Stomach (tissue), 9 donors: Measurements from ENCODE around the gene NOC2L. TPM values are rescaled to one million over a fixed set of nuclear protein-coding genes. Genes with fewer than 3 reads are reported as not detected.

Experiments used
- DNase-seq, 2 donors: peaks; one replicate each; pipeline versions ENCODE4 v3.0.0 to v3.0.0-alpha.2; 2013 to 2019
- H3K27ac ChIP-seq, 5 donors: fragments of 200-600 bp in 4 of 5; sonication (generic) in 4 of 5; one replicate each; pipeline ENCODE4 v1.5.1; 2013 to 2019; ENCODE audit warnings: mild to moderate bottlenecking in 1 of 5, moderate library complexity in 1 of 5
- H3K27me3 ChIP-seq, 3 donors: fragments of 200-600 bp; sonication (generic); one replicate each; pipeline ENCODE4 v1.5.1; 2017 to 2019; ENCODE audit warnings: mixed run types in 1 of 3
- H3K36me3 ChIP-seq, 4 donors: fragments of 200-600 bp; sonication (generic); 1 replicate in 3 of 4; 2 replicates in 1 of 4; pipeline ENCODE4 v1.5.1; 2016 to 2019
- H3K4me1 ChIP-seq, 4 donors: fragments of 200-600 bp; sonication (generic); one replicate each; pipeline ENCODE4 v1.5.1; 2016 to 2019
- H3K4me3 ChIP-seq, 4 donors: fragments of 200-600 bp; sonication (generic) in 3 of 4; one replicate each; pipeline ENCODE4 v1.5.1; 2016 to 2019; ENCODE audit warnings: mild to moderate bottlenecking in 1 of 4
- H3K9me3 ChIP-seq, 4 donors: fragments of 200-600 bp; sonication (generic); one replicate each; pipeline ENCODE4 v1.5.1; 2016 to 2019
- CTCF ChIP-seq, 7 experiments: fragments of 450-650 bp in 4 of 7; fragments of 200-600 bp in 3 of 7; sonication (generic) in 3 of 7; IDR thresholded peaks; one replicate each; pipeline ENCODE4 v1.5.1; 2016 to 2019; ENCODE audit warnings: antibody characterized with exemption in 7 of 7, control low read depth in 2 of 7, mild to moderate bottlenecking in 1 of 7
- EP300 ChIP-seq: sonication (generic); formaldehyde crosslinking; IDR thresholded peaks from one replicate; pipeline ENCODE4 v1.6.1; 2017; ENCODE audit warnings: antibody characterized with exemption
- POLR2A ChIP-seq, 4 donors: fragments of 450-650 bp; IDR thresholded peaks; one replicate each; pipeline ENCODE4 v1.6.1; 2016; ENCODE audit warnings: antibody characterized with exemption in 4 of 4, control low read depth in 2 of 4, mild to moderate bottlenecking in 1 of 4, moderate library complexity in 1 of 4
- POLR2AphosphoS5 ChIP-seq, 3 donors: sonication (generic); formaldehyde crosslinking; IDR thresholded peaks; one replicate each; pipeline ENCODE4 v1.6.1; 2016; ENCODE audit warnings: antibody characterized with exemption in 3 of 3
- WGBS, 5 donors: extraction: QIAGEN DNeasy Blood & Tissue Kit in 3 of 5; methylation state at CpG; one replicate each; pipeline versions ENCODE4 v1.1.5 to v1.1.7; 2013 to 2018; 5-methylcytosine and 5-hydroxymethylcytosine counted together
- intact Hi-C: fragments of 100-400 bp; cut with DNase I; formaldehyde crosslinking; loops from one replicate; pipeline ENCODE4 v1.15.1; 2023; ENCODE audit warnings: low total_unique reads
- polyA plus RNA-seq, 3 donors: library from polyadenylated mRNA; stranded (reverse); fragments of 200-250 nt; gene quantifications; one replicate each; pipeline ENCODE4 v1.2.3, GENCODE V29; 2013
- total RNA-seq, 5 donors: library from RNA; depleted of rRNA; stranded (reverse); fragments of >200 nt; gene quantifications; one replicate each; pipeline versions ENCODE4 v1.1.0 to v1.2.3, GENCODE V29; 2014 to 2016
- donor health status: healthy with polysubstance abuse.
- donor health status: Bipolar disorder and iron deficiency.
- donor health status: healthy.

The NOC2L gene
- total and polyA plus RNA-seq, 8 donors = 30.4 to 69.2 (median 45.2) TPM

GRCh38 chr1:914891-915280 is 44.2 kb downstream of the NOC2L start:
- TF ChIP-seq POLR2AphosphoS5 (IDR thresholded peaks at IDR 0.05) (no peak), EP300 (no peak), CTCF (IDR thresholded peaks at IDR 0.05) (no peak), POLR2A (IDR thresholded peaks at IDR 0.05) (no peak)
- WGBS, 5 donors = 76 to 86% (median 82%) methylated on average over 5 to 6 of the region's 6 CpGs
- DNase-seq = no peak
- Histone ChIP-seq H3K27ac (no peak overlapping the region), H3K4me1 (peaks cover 27 to 44% (median 38%) of the 10 kb centered on the region in 4 donors), H3K4me3 (no peak overlapping the region), H3K9me3 (no peaks in the 10 kb centered on the region), H3K27me3 (peaks cover 0 to 94% (median 16%) of the 10 kb centered on the region in 3 donors), H3K36me3 (no peaks in the 10 kb centered on the region)
- intact Hi-C loops = no loop called here

- TF ChIP-seq POLR2AphosphoS5 (IDR thresholded peaks at IDR 0.05) = no peak
- no peak for TF ChIP-seq CTCF (IDR thresholded peaks at IDR 0.05)
- no peak for TF ChIP-seq EP300
- no peak for TF ChIP-seq POLR2A (IDR thresholded peaks at IDR 0.05)
- Histone ChIP-seq H3K4me3 (no peak overlapping the region), H3K4me1 (peaks cover 26 to 43% (median 38%) of the 10 kb centered on the region in 4 donors), H3K27me3 (peaks cover 0 to 92% (median 13%) of the 10 kb centered on the region in 3 donors), H3K27ac (no peak overlapping the region), H3K36me3 (no peaks in the 10 kb centered on the region), H3K9me3 (no peaks in the 10 kb centered on the region)
- peak in 1 of 2 donors; percentile 7 for DNase-seq
- intact Hi-C loops = no loop called here
- 83 to 88% (median 87%) methylated on average over 10 to 21 of the region's 21 CpGs for WGBS, 5 donors
Measured at GRCh38 chr1:914131-914890, 44.7 kb downstream of the NOC2L start.

GRCh38 chr1:913491-914130 is 45.4 kb downstream of the NOC2L start:
- no peak for TF ChIP-seq EP300
- TF ChIP-seq POLR2A (IDR thresholded peaks at IDR 0.05) = no peak
- no peak for TF ChIP-seq CTCF (IDR thresholded peaks at IDR 0.05)
- TF ChIP-seq POLR2AphosphoS5 (IDR thresholded peaks at IDR 0.05) = no peak
- Histone ChIP-seq H3K27ac (no peak overlapping the region), H3K4me3 (no peak overlapping the region), H3K9me3 (no peaks in the 10 kb centered on the region), H3K27me3 (peaks cover 0 to 85% (median 10%) of the 10 kb centered on the region in 3 donors), H3K4me1 (peaks cover 26 to 43% (median 37%) of the 10 kb centered on the region in 4 donors), H3K36me3 (no peaks in the 10 kb centered on the region)
- DNase-seq = peak; percentile 35 to 70
- intact Hi-C loops = no loop called here
- WGBS, 5 donors = 42 to 60% (median 56%) methylated on average over 12 to 16 of the region's 16 CpGs

- peak in 1 of 2 donors; percentile 51 for DNase-seq
- intact Hi-C loops = no loop called here
- TF ChIP-seq POLR2AphosphoS5 (IDR thresholded peaks at IDR 0.05) (no peak), EP300 (no peak), CTCF (IDR thresholded peaks at IDR 0.05) (no peak)
- Histone ChIP-seq H3K4me1 (peaks cover 26 to 40% (median 37%) of the 10 kb centered on the region in 4 donors), H3K9me3 (no peaks in the 10 kb centered on the region), H3K36me3 (no peaks in the 10 kb centered on the region), H3K27ac (no peak overlapping the region), H3K4me3 (no peak overlapping the region), H3K27me3 (peaks cover 0 to 82% (median 10%) of the 10 kb centered on the region in 3 donors)
- WGBS, 5 donors = 56 to 75% (median 60%) methylated on average over 21 to 24 of the region's 24 CpGs
Measured at GRCh38 chr1:912740-913301, 46.2 kb downstream of the NOC2L start.
